GM18502 (cell line): Measurements from ENCODE around the gene ITGA2.

ENCODE experiments used
- ATAC-seq: cut with Tn5 transposase; IDR thresholded peaks from one replicate; pipeline ENCODE4 v1.9.1; 2021; ENCODE audit warnings: mild to moderate bottlenecking; ENCODE audit not compliant: unreplicated experiment, poor library complexity

ITGA2 gene

DNA sequence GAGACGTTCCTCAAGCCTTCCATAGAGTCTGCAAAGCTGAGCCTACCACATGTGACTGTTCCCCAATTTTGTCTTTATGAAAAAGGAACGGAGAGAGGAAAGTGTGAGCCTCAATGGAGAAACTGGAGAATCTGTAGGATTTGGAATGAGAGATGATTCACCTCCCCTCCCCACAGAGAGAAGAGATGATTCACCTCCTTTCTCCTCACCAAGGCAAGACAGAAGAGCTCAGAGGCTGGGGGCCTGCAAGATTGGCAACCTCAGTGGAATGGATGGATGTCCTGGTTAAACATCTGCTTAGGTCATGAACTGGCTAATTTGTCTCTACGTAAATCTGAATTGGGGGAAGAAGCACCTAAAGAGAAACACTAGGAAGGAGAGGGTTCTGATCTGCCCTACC is 137.4 kb downstream of the ITGA2 start:
- ATAC-seq: no peak

GRCh38 chr5:53127107-53127506 is 138.0 kb downstream of the ITGA2 start:
- ATAC-seq: no peak

GRCh38 chr5:53128481-53128880 is 139.3 kb downstream of the ITGA2 start:
- ATAC-seq: no peak

- ATAC-seq: no peak
These were observed 141.1 kb downstream of the ITGA2 start for GRCh38 chr5:53130266-53130665.

- ATAC-seq: no peak
These were observed 143.9 kb downstream of the ITGA2 start for GRCh38 chr5:53133020-53133419.
